GM18520 (cell line): Measurements from ENCODE around the gene CMIP.

Experiments used
- ATAC-seq: cut with Tn5 transposase; IDR thresholded peaks from one replicate; pipeline ENCODE4 v1.9.1; 2021; ENCODE audit not compliant: unreplicated experiment

CMIP gene

GRCh38 chr16:81492311-81492761, 47.7 kb downstream of the CMIP start:
- ATAC-seq = no peak

- no peak for ATAC-seq
Measured at GRCh38 chr16:81492965-81493754, 48.6 kb downstream of the CMIP start.

GRCh38 chr16:81493755-81494433, 49.3 kb downstream of the CMIP start:
- no peak for ATAC-seq

- no peak for ATAC-seq
Measured at GRCh38 chr16:81494434-81494806, 49.8 kb downstream of the CMIP start.

- no peak for ATAC-seq
Measured at GRCh38 chr16:81494888-81495287, 50.3 kb downstream of the CMIP start.

- ATAC-seq = no peak
Measured at GRCh38 chr16:81495321-81496234, 51.0 kb downstream of the CMIP start.

GRCh38 chr16:81496321-81496720, 51.7 kb downstream of the CMIP start:
- ATAC-seq = no peak

- no peak for ATAC-seq
Measured at GRCh38 chr16:81496742-81497141, 52.1 kb downstream of the CMIP start.

GRCh38 chr16:81497690-81498089, 53.1 kb downstream of the CMIP start:
- ATAC-seq = no peak

- ATAC-seq = no peak
Measured at GRCh38 chr16:81498351-81498750, 53.7 kb downstream of the CMIP start.

- no peak for ATAC-seq
Measured at GRCh38 chr16:81499576-81500380, 55.2 kb downstream of the CMIP start.

- ATAC-seq = no peak
Measured at GRCh38 chr16:81500833-81501521, 56.4 kb downstream of the CMIP start.

- ATAC-seq = no peak
Measured at GRCh38 chr16:81502396-81503070, 57.9 kb downstream of the CMIP start.

GRCh38 chr16:81505011-81505661, 60.5 kb downstream of the CMIP start:
- peak; percentile 74 for ATAC-seq

GRCh38 chr16:81509404-81509803, 64.8 kb downstream of the CMIP start:
- ATAC-seq = no peak

GRCh38 chr16:81510016-81510415, 65.4 kb downstream of the CMIP start:
- no peak for ATAC-seq

- ATAC-seq = no peak
Measured at GRCh38 chr16:81511371-81511770, 66.8 kb downstream of the CMIP start.

GRCh38 chr16:81513204-81514040, 68.8 kb downstream of the CMIP start:
- ATAC-seq = no peak
